HG02884 (cell line): ENCODE results near the gene MRPS25.
"Not testable (repeated sequence)": the region's sequence is repeated elsewhere in the genome, so short reads cannot be mapped to it uniquely, and the experiment has no call there.

Experiments used
- ATAC-seq: cut with Tn5 transposase; IDR thresholded peaks from one replicate; pipeline ENCODE4 v1.9.1; 2021; ENCODE audit warnings: mild to moderate bottlenecking, moderate library complexity; ENCODE audit not compliant: unreplicated experiment

The MRPS25 gene

GRCh38 chr3:15044326-15044725 is 20.8 kb downstream of the MRPS25 start:
- ATAC-seq: no peak

- no peak for ATAC-seq
These were observed 21.5 kb downstream of the MRPS25 start for GRCh38 chr3:15043408-15044171.

GRCh38 chr3:15042936-15043335 is 22.2 kb downstream of the MRPS25 start:
- ATAC-seq: no peak

GRCh38 chr3:15041950-15042349 is 23.2 kb downstream of the MRPS25 start:
- no peak for ATAC-seq

- no peak for ATAC-seq
These were observed 24.3 kb downstream of the MRPS25 start for GRCh38 chr3:15040844-15041243.

GRCh38 chr3:15038306-15038705 is 26.8 kb downstream of the MRPS25 start:
- no peak for ATAC-seq

GRCh38 chr3:15033103-15033502 is 32.0 kb downstream of the MRPS25 start:
- ATAC-seq: no peak

- ATAC-seq: no peak
These were observed 32.5 kb downstream of the MRPS25 start for GRCh38 chr3:15032650-15033049.

GRCh38 chr3:15029625-15030024 is 35.5 kb downstream of the MRPS25 start:
- ATAC-seq: no peak

GRCh38 chr3:15023719-15024118 is 41.4 kb downstream of the MRPS25 start:
- ATAC-seq: no peak

GRCh38 chr3:15023249-15023648 is 41.9 kb downstream of the MRPS25 start:
- ATAC-seq: no peak

- no peak for ATAC-seq
These were observed 47.9 kb downstream of the MRPS25 start for GRCh38 chr3:15017191-15017590.

- no peak for ATAC-seq
These were observed 49.7 kb downstream of the MRPS25 start for GRCh38 chr3:15015456-15015855.

- ATAC-seq: no peak
These were observed 50.3 kb downstream of the MRPS25 start for GRCh38 chr3:15014606-15015328.

GRCh38 chr3:15011174-15011573 is 53.9 kb downstream of the MRPS25 start:
- no peak for ATAC-seq

- no peak for ATAC-seq
These were observed 54.5 kb downstream of the MRPS25 start for GRCh38 chr3:15010664-15011063.

GRCh38 chr3:15009167-15009566 is 55.9 kb downstream of the MRPS25 start:
- ATAC-seq: no peak

GRCh38 chr3:15007681-15008141 is 57.4 kb downstream of the MRPS25 start:
- ATAC-seq: no peak

- not testable (repeated sequence) for ATAC-seq
These were observed 65.9 kb downstream of the MRPS25 start for GRCh38 chr3:14999182-14999581.
